Calu3 (cell line): ENCODE measurements around the gene CPPED1. TPM values are rescaled to one million over a fixed set of nuclear protein-coding genes. Genes with fewer than 3 reads are reported as not detected.

Experiments
- BruUV-seq: library from RNA; stranded (reverse); fragments of 400-500 nt; replicated peaks from 2 replicates; lab custom pipeline; 2021; lab: Mats Ljungman, UMichigan
- CTCF ChIA-PET: fragments of 300-600 bp; sonication (Branson Sonifier 250); formaldehyde crosslinking; loops from one replicate; lab custom pipeline; 2022; ENCODE audit warnings: antibody characterized with exemption; lab: Charles Lee
- DNase-seq: peaks from one replicate; pipeline ENCODE4 v3.0.0; 2022
- H3K27ac Mint-ChIP-seq: one replicate; pipeline ENCODE4 v1.8.0; 2022; ENCODE audit warnings: mixed read lengths; ENCODE audit not compliant: unreplicated experiment
- H3K27me3 Mint-ChIP-seq: one replicate; pipeline ENCODE4 v1.8.0; 2022; ENCODE audit warnings: mixed read lengths; ENCODE audit not compliant: unreplicated experiment
- H3K36me3 Mint-ChIP-seq: one replicate; pipeline ENCODE4 v1.8.0; 2022; ENCODE audit warnings: mild to moderate bottlenecking, moderate library complexity, mixed read lengths; ENCODE audit not compliant: insufficient read depth, unreplicated experiment
- H3K4me1 Mint-ChIP-seq: one replicate; pipeline ENCODE4 v1.8.0; 2022; ENCODE audit warnings: mild to moderate bottlenecking, low read depth, mixed read lengths; ENCODE audit not compliant: unreplicated experiment
- H3K4me3 Mint-ChIP-seq: one replicate; pipeline ENCODE4 v1.8.0; 2022; ENCODE audit warnings: mild to moderate bottlenecking, low read depth, moderate library complexity, mixed read lengths; ENCODE audit not compliant: unreplicated experiment
- H3K9me3 Mint-ChIP-seq: one replicate; pipeline ENCODE4 v1.8.0; 2022; ENCODE audit warnings: low read depth, mixed read lengths; ENCODE audit not compliant: unreplicated experiment
- CTCF ChIP-seq: fragments of 200-600 bp; IDR thresholded peaks from one replicate; pipeline ENCODE4 v1.8.0; 2022; ENCODE audit warnings: antibody characterized with exemption; ENCODE audit not compliant: unreplicated experiment
- intact Hi-C: fragments of 100-400 bp; cut with micrococcal nuclease; formaldehyde crosslinking; loops from one replicate; pipeline ENCODE4 v1.10.0; 2022; ENCODE audit not compliant: unreplicated experiment
- total RNA-seq: library from RNA; stranded (reverse); gene quantifications from 2 replicates; pipeline ENCODE4 v1.2.3, GENCODE V29; 2022

The CPPED1 gene
- total RNA-seq, 1 experiment from 2014 or later: not detected

- Mint-ChIP-seq H3K4me1 (peaks cover 56% of the 10 kb centered on the region), H3K36me3 (peaks cover 16% of the 10 kb centered on the region), H3K27me3 (no peaks in the 10 kb centered on the region), H3K4me3 (peak overlapping the region; percentile 36), H3K27ac (peak overlapping the region; percentile 97), H3K9me3 (no peaks in the 10 kb centered on the region)
- intact Hi-C loops: no loop called here
- TSS peak; percentile 96 for BruUV-seq
- DNase-seq: peak; percentile 76
- no peak for TF ChIP-seq CTCF
- CTCF ChIA-PET: interaction anchor here (1.0 to 1.1 kb wide), 2 partner anchors 11 to 13 kb away, joined by 3 to 5 read pairs; no protein-coding TSS in a partner anchor
These were observed 190.3 kb downstream of the CPPED1 start for GRCh38 chr16:12613131-12613991.

- peaks cover 16% of the 10 kb centered on the region for H3K36me3 Mint-ChIP-seq
- peaks cover 50% of the 10 kb centered on the region for H3K4me1 Mint-ChIP-seq
- peak overlapping the region; percentile 97 for H3K27ac Mint-ChIP-seq
- TF ChIP-seq CTCF: no peak
- intact Hi-C loops: no loop called here
- H3K9me3 Mint-ChIP-seq: no peaks in the 10 kb centered on the region
- CTCF ChIA-PET: interaction anchor here (0.8 to 1.1 kb wide), 3 partner anchors 12 to 15 kb away, joined by 3 to 5 read pairs (median 3); no protein-coding TSS in a partner anchor
- peak overlapping the region; percentile 36 for H3K4me3 Mint-ChIP-seq
- peak; percentile 74 for DNase-seq
- H3K27me3 Mint-ChIP-seq: no peaks in the 10 kb centered on the region
- BruUV-seq: no TSS peak
These were observed 191.0 kb downstream of the CPPED1 start for GRCh38 chr16:12612598-12613101.

- Mint-ChIP-seq H3K27ac (peak overlapping the region; percentile 97), H3K36me3 (peaks cover 16% of the 10 kb centered on the region), H3K4me3 (peak overlapping the region; percentile 36), H3K4me1 (peaks cover 50% of the 10 kb centered on the region), H3K9me3 (no peaks in the 10 kb centered on the region), H3K27me3 (no peaks in the 10 kb centered on the region)
- no peak for TF ChIP-seq CTCF
- CTCF ChIA-PET: interaction anchor here (0.8 to 1.1 kb wide), 3 partner anchors 12 to 14 kb away, joined by 3 to 5 read pairs (median 3); no protein-coding TSS in a partner anchor
- DNase-seq: no peak
- TSS peak; percentile 91 for BruUV-seq
- intact Hi-C loops: no loop called here
These were observed 191.6 kb downstream of the CPPED1 start for GRCh38 chr16:12611916-12612597.

GRCh38 chr16:12611006-12611477 lies 192.6 kb downstream of the CPPED1 start:
- intact Hi-C loops: no loop called here
- Mint-ChIP-seq H3K4me3 (no peak overlapping the region), H3K36me3 (peaks cover 16% of the 10 kb centered on the region), H3K27me3 (no peaks in the 10 kb centered on the region), H3K27ac (peak overlapping the region; percentile 31), H3K9me3 (peaks cover 3% of the 10 kb centered on the region), H3K4me1 (peaks cover 50% of the 10 kb centered on the region)
- DNase-seq: no peak
- no TSS peak for BruUV-seq
- CTCF ChIA-PET: no interaction called here
- TF ChIP-seq CTCF: no peak
